Prostate gland (tissue), 2 donors: ENCODE data around the gene ACIN1. TPM values are rescaled to one million over a fixed set of nuclear protein-coding genes. Genes with fewer than 3 reads are reported as not detected.
"Not testable (repeated sequence)": the region's sequence is repeated elsewhere in the genome, so short reads cannot be mapped to it uniquely, and the experiment has no call there.

Source experiments
- DNase-seq: peaks from one replicate; pipeline ENCODE4 v3.0.0-alpha.2; 2019; ENCODE audit warnings: low spot score
- H3K27ac ChIP-seq, 2 donors: fragments of 200-600 bp; sonication (generic); 2 replicates each; pipeline ENCODE4 v1.5.1; 2017 to 2019
- H3K27me3 ChIP-seq: fragments of 200-600 bp; sonication (generic); replicated peaks from 2 replicates; pipeline ENCODE4 v1.5.1; 2019; ENCODE audit not compliant: insufficient read depth
- H3K36me3 ChIP-seq, 2 donors: fragments of 200-600 bp; sonication (generic); 1 replicate in 1 of 2; 2 replicates in 1 of 2; pipeline versions ENCODE4 v1.5.1 to v1.8.1; 2017 to 2019
- H3K4me1 ChIP-seq: fragments of 200-600 bp; sonication (generic); replicated peaks from 2 replicates; pipeline ENCODE4 v1.5.1; 2019
- H3K4me3 ChIP-seq, 2 donors: fragments of 200-600 bp; sonication (generic); 2 replicates each; pipeline ENCODE4 v1.5.1; 2017 to 2019
- H3K9me3 ChIP-seq: fragments of 200-600 bp; sonication (generic); 2 replicates; pipeline ENCODE4 v1.5.1; 2017
- POLR2A ChIP-seq: fragments of 450-650 bp; IDR thresholded peaks from one replicate; pipeline ENCODE4 v1.6.1; 2016; ENCODE audit warnings: antibody characterized with exemption, mild to moderate bottlenecking
- POLR2AphosphoS5 ChIP-seq: sonication (generic); formaldehyde crosslinking; IDR thresholded peaks from one replicate; pipeline ENCODE4 v1.6.1; 2017; ENCODE audit warnings: antibody characterized with exemption
- WGBS: methylation state at CpG from one replicate; pipeline ENCODE4 v1.1.5; 2018; 5-methylcytosine and 5-hydroxymethylcytosine counted together
- intact Hi-C: fragments of 100-400 bp; cut with DNase I; formaldehyde crosslinking; loops from one replicate; pipeline ENCODE4 v1.14.2; 2022
- total RNA-seq, 2 donors: library from RNA; depleted of rRNA; stranded (reverse); fragments of >200 nt; gene quantifications; one replicate each; pipeline ENCODE4 v1.1.0, GENCODE V29; 2016
- TF ChIP-seq, protein P1 (sequence below), 4 experiments: fragments of 200-600 bp in 2 of 4; fragments of 450-650 bp in 2 of 4; sonication (generic) in 2 of 4; IDR thresholded peaks; 1 replicate in 3 of 4; 2 replicates in 1 of 4; pipeline ENCODE4 v1.5.1; 2016 to 2019; ENCODE audit warnings: antibody characterized with exemption in 4 of 4, mild to moderate bottlenecking in 2 of 4, moderate library complexity in 2 of 4

The ACIN1 gene
- total RNA-seq, 2 donors from 2014 or later: 86.6 to 168 TPM

DNA sequence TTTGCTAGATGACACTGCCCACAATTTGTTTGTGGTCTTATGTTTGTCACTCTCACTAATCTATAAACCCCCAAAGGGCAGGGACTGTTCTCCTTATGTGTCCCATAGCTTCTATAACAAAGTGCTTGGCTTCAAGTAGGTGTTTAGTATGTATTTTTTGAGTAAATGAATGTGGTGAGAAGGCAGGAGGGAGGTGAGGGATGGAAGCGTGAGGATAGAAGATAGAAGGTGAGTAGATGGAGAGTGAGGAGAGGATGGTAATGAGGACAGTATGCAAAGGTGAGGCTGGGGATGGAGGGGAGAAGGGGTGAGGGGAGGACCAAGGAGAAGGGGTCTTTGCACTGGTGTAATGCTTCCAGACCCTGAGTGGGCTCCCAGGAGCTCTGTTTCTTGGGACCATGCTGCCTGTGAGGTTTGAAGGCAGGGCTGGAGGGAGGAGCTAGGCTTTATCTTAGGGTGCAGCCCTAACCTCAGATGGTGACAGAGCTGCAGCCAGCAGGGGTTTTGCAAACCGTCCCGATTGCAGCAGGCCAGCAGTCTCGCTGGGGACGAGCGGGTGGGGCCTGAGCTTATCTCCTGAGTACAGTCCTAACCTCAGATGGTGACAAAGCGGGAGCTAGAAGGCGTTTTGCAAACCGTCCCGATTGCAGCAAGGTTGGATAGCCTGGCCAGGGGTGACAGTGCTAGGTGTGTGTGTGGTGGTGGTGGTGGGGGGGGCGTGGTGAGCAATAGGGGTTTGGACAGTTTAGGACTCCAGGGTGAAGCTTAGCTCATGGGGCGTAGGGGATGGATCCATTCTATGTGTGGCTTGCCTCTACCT, 17.6 kb upstream of the ACIN1 start:
- no peak overlapping the region for H3K4me3 ChIP-seq
- H3K27ac ChIP-seq: no peak overlapping the region
- no peaks in the 10 kb centered on the region for H3K9me3 ChIP-seq
- no peaks in the 10 kb centered on the region for H3K36me3 ChIP-seq
- H3K4me1 ChIP-seq: no peaks in the 10 kb centered on the region
- intact Hi-C loops: no loop called here
- TF ChIP-seq POLR2AphosphoS5: no peak
- TF ChIP-seq POLR2A: no peak
- TF ChIP-seq, protein P1, sequence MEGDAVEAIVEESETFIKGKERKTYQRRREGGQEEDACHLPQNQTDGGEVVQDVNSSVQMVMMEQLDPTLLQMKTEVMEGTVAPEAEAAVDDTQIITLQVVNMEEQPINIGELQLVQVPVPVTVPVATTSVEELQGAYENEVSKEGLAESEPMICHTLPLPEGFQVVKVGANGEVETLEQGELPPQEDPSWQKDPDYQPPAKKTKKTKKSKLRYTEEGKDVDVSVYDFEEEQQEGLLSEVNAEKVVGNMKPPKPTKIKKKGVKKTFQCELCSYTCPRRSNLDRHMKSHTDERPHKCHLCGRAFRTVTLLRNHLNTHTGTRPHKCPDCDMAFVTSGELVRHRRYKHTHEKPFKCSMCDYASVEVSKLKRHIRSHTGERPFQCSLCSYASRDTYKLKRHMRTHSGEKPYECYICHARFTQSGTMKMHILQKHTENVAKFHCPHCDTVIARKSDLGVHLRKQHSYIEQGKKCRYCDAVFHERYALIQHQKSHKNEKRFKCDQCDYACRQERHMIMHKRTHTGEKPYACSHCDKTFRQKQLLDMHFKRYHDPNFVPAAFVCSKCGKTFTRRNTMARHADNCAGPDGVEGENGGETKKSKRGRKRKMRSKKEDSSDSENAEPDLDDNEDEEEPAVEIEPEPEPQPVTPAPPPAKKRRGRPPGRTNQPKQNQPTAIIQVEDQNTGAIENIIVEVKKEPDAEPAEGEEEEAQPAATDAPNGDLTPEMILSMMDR (IDR thresholded peaks at IDR 0.05): no peak
- peaks cover 5% of the 10 kb centered on the region for H3K27me3 ChIP-seq
- no peak for DNase-seq
- 58% methylated on average over 12 of the region's 12 CpGs for WGBS

DNA sequence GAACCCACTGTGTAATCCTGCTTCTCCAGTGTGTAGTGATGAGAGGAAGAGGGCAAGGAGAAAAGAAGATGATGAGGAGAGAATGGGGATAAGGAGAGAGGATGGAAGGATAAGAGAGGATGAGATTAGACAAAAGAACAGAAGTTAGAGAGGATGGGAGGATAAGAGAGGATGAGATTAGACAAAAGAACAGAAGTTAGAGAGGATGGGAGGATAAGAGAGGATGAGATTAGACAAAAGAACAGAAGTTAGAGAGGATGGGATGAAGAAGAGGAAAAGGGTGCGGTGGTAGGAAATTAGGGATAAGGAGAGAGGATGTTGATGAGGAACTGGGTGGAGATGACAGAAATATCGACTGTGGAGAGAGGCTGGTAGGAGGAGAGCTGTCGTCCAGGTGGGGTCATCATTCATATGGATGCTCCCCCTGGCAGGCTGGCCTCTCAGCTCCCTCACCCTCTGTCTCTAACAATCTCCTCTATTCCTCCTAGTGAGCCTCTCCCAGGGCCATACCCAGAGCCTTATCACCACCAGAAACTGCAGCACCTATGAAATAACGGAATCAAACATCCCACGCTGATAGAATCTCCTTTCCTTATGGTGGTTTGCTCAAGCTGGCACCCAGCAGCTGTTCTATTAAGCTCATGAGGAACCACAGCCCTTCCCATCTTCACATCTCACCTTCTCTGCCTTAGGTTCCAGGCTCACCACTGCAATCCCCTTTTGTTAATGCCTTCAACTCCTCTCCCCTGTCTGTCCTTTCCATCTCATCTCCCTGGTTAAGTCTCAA, 15.8 kb upstream of the ACIN1 start:
- intact Hi-C loops: no loop called here
- no peak for DNase-seq
- Histone ChIP-seq H3K9me3 (no peaks in the 10 kb centered on the region), H3K27me3 (peaks cover 5% of the 10 kb centered on the region), H3K36me3 (no peaks in the 10 kb centered on the region), H3K27ac (no peak overlapping the region), H3K4me3 (no peak overlapping the region), H3K4me1 (no peaks in the 10 kb centered on the region)
- WGBS: 61% methylated on average over 5 of the region's 5 CpGs
- TF ChIP-seq POLR2AphosphoS5: no peak
- TF ChIP-seq, protein P1 (IDR thresholded peaks at IDR 0.05): no peak
- no peak for TF ChIP-seq POLR2A

DNA sequence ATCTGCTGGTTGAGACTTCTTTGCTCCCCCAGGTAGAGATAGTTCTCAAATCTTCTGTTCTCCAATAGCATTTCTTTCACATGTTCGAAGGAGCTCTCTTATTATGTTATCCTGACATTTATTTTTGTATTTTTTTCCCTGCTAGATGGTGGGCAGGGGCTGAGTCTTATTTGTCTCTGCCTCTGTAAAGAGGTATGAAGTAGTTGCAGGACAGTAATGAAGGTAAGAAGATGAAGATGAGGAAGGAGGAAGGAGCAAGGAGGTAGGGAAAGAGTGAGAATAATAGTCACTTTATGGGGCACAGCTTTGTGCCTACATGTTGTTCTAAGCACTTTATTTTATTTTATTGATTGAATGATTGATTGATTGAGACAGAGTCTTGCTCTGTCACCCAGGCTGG, 14.8 kb upstream of the ACIN1 start:
- Histone ChIP-seq H3K4me3 (no peak overlapping the region), H3K27ac (no peak overlapping the region), H3K4me1 (no peaks in the 10 kb centered on the region), H3K9me3 (no peaks in the 10 kb centered on the region), H3K36me3 (no peaks in the 10 kb centered on the region), H3K27me3 (peaks cover 5% of the 10 kb centered on the region)
- intact Hi-C loops: no loop called here
- no peak for DNase-seq
- TF ChIP-seq, protein P1 (IDR thresholded peaks at IDR 0.05): no peak
- TF ChIP-seq POLR2AphosphoS5 (no peak), POLR2A (no peak)
- 89% methylated on average over 1 of the region's 1 CpG for WGBS

DNA sequence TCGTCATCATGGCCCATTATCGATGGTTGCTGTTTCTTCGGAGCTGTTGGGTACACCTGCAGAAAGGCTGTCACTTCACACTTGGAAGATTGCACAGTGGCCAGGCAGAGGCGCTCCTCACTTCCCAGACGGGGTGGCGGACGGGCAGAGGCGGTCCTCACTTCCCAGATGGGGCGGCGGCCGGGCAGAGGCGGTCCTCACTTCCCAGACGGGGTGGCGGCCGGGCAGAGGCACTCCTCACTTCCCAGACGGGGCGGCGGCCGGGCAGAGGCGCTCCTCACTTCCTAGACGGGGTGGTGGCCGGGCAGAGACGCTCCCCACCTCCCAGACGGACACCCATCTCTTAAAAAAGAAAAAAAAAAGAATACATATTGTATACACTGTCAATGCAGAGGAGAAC, 13.2 kb upstream of the ACIN1 start:
- H3K36me3 ChIP-seq, H3K4me1 ChIP-seq, DNase-seq, H3K9me3 ChIP-seq, intact Hi-C loops, H3K27ac ChIP-seq, H3K27me3 ChIP-seq, H3K4me3 ChIP-seq: not testable (repeated sequence)
- WGBS: 93% methylated on average over 24 of the region's 24 CpGs

DNA sequence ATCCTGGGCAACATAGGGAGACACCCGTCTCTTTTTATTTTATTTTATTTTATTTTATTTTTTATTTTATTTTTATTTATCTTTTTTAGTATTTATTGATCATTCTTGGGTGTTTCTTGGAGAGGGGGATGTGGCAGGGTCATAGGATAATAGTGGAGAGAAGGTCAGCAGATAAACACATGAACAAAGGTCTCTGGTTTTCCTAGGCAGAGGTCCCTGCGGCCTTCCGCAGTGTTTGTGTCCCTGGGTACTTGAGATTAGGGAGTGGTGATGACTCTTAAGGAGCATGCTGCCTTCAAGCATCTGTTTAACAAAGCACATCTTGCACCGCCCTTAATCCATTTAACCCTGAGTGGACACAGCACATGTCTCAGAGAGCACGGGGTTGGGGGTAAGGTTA, 12.7 kb upstream of the ACIN1 start:
- DNase-seq, H3K4me3 ChIP-seq, intact Hi-C loops, H3K9me3 ChIP-seq, H3K36me3 ChIP-seq, H3K27ac ChIP-seq, H3K4me1 ChIP-seq, H3K27me3 ChIP-seq: not testable (repeated sequence)
- 93% methylated on average over 4 of the region's 5 CpGs for WGBS

DNA sequence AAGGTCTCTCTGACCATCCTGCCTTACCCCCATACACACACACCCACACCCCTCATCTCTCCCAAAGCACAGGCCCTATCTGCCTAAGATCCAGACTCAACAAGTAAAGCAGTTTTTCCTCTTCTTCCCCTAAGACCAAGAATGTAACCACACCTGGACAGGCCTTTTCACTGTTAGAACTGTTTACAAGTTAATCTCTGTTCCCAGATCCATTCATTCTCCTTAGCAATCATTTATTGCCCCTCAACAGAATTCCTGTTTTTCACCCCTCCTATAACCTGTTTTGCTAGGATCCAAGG, 11.8 kb upstream of the ACIN1 start:
- Histone ChIP-seq H3K27me3 (no peaks in the 10 kb centered on the region), H3K4me3 (no peak overlapping the region), H3K4me1 (no peaks in the 10 kb centered on the region), H3K36me3 (no peaks in the 10 kb centered on the region), H3K27ac (no peak overlapping the region), H3K9me3 (no peaks in the 10 kb centered on the region)
- intact Hi-C loops: no loop called here
- TF ChIP-seq POLR2A (no peak), POLR2AphosphoS5 (no peak)
- TF ChIP-seq, protein P1 (IDR thresholded peaks at IDR 0.05): no peak
- no peak for DNase-seq
